ENCODE data around the gene C10orf95. TPM values are rescaled to one million over a fixed set of nuclear protein-coding genes. Genes with fewer than 3 reads are reported as not detected.

Gene C10orf95
- polyA plus RNA-seq, 2 donors = 0.37 to 0.65 TPM

- no peak overlapping the region for H3K4me3 ChIP-seq (ENCODE audit: low read depth in 1 of 2, low read length in 2 of 2)
These were observed 16.0 kb upstream of the C10orf95 start for GRCh38 chr10:102467318-102467717.

GRCh38 chr10:102465466-102465865 is 14.1 kb upstream of the C10orf95 start:
- Histone ChIP-seq H3K27ac (ENCODE audit: low read depth in 2 of 2, low read length in 1 of 2) (no peak overlapping the region), H3K27me3 (ENCODE audit: control insufficient read depth in 1 of 2, insufficient read depth in 2 of 2, low read length in 2 of 2) (no peaks in the 10 kb centered on the region), H3K9me3 (ENCODE audit: control insufficient read depth in 2 of 2, insufficient read depth in 1 of 2, low read depth in 1 of 2, low read length in 1 of 2) (no peaks in the 10 kb centered on the region), H3K4me1 (ENCODE audit: control insufficient read depth in 2 of 2, insufficient read depth in 2 of 2, low read length in 1 of 2) (peaks cover 3 to 5% of the 10 kb centered on the region in 2 donors), H3K36me3 (ENCODE audit: control insufficient read depth in 2 of 2, insufficient read depth in 2 of 2, low read length in 1 of 2) (no peaks in the 10 kb centered on the region), H3K4me3 (ENCODE audit: low read depth in 1 of 2, low read length in 2 of 2) (no peak overlapping the region)
- WGBS, 2 donors = 59 to 62% methylated on average over 3 of the region's 3 CpGs

More at GRCh38 chr10:102467318-102467717, 16.0 kb upstream of the C10orf95 start:
- no peaks in the 10 kb centered on the region for H3K36me3 ChIP-seq (ENCODE audit: control insufficient read depth in 2 of 2, insufficient read depth in 2 of 2, low read length in 1 of 2)
- no peaks in the 10 kb centered on the region for H3K9me3 ChIP-seq (ENCODE audit: control insufficient read depth in 2 of 2, insufficient read depth in 1 of 2, low read depth in 1 of 2, low read length in 1 of 2)
- H3K4me1 ChIP-seq (ENCODE audit: control insufficient read depth in 2 of 2, insufficient read depth in 2 of 2, low read length in 1 of 2) = peaks cover 0 to 3% of the 10 kb centered on the region in 2 donors
- H3K27me3 ChIP-seq (ENCODE audit: control insufficient read depth in 1 of 2, insufficient read depth in 2 of 2, low read length in 2 of 2) = no peaks in the 10 kb centered on the region
- H3K27ac ChIP-seq (ENCODE audit: low read depth in 2 of 2, low read length in 1 of 2) = no peak overlapping the region
- WGBS, 2 donors = 74 to 92% methylated on average over 6 of the region's 6 CpGs

- Histone ChIP-seq H3K9me3 (ENCODE audit: control insufficient read depth in 2 of 2, insufficient read depth in 1 of 2, low read depth in 1 of 2, low read length in 1 of 2) (no peaks in the 10 kb centered on the region), H3K36me3 (ENCODE audit: control insufficient read depth in 2 of 2, insufficient read depth in 2 of 2, low read length in 1 of 2) (no peaks in the 10 kb centered on the region), H3K27ac (ENCODE audit: low read depth in 2 of 2, low read length in 1 of 2) (no peak overlapping the region), H3K4me3 (ENCODE audit: low read depth in 1 of 2, low read length in 2 of 2) (no peak overlapping the region), H3K27me3 (ENCODE audit: control insufficient read depth in 1 of 2, insufficient read depth in 2 of 2, low read length in 2 of 2) (no peaks in the 10 kb centered on the region), H3K4me1 (ENCODE audit: control insufficient read depth in 2 of 2, insufficient read depth in 2 of 2, low read length in 1 of 2) (peaks cover 2 to 5% of the 10 kb centered on the region in 2 donors)
- 78 to 85% methylated on average over 10 of the region's 10 CpGs for WGBS, 2 donors
These were observed 12.6 kb upstream of the C10orf95 start for GRCh38 chr10:102463983-102464382.

GRCh38 chr10:102462512-102463054 is 11.2 kb upstream of the C10orf95 start:
- peaks cover 0 to 5% of the 10 kb centered on the region in 2 donors for H3K4me1 ChIP-seq (ENCODE audit: control insufficient read depth in 2 of 2, insufficient read depth in 2 of 2, low read length in 1 of 2)
- H3K27ac ChIP-seq (ENCODE audit: low read depth in 2 of 2, low read length in 1 of 2) = peak overlapping the region in 1 of 2 donors; percentile 67
- WGBS, 2 donors = 72% methylated on average over 6 of the region's 6 CpGs
- no peak overlapping the region for H3K4me3 ChIP-seq (ENCODE audit: low read depth in 1 of 2, low read length in 2 of 2)
- H3K27me3 ChIP-seq (ENCODE audit: control insufficient read depth in 1 of 2, insufficient read depth in 2 of 2, low read length in 2 of 2) = no peaks in the 10 kb centered on the region
- H3K9me3 ChIP-seq (ENCODE audit: control insufficient read depth in 2 of 2, insufficient read depth in 1 of 2, low read depth in 1 of 2, low read length in 1 of 2) = no peaks in the 10 kb centered on the region
- H3K36me3 ChIP-seq (ENCODE audit: control insufficient read depth in 2 of 2, insufficient read depth in 2 of 2, low read length in 1 of 2) = no peaks in the 10 kb centered on the region

- H3K4me3 ChIP-seq (ENCODE audit: low read depth in 1 of 2, low read length in 2 of 2) = peak overlapping the region; percentile 48
- H3K36me3 ChIP-seq (ENCODE audit: control insufficient read depth in 2 of 2, insufficient read depth in 2 of 2, low read length in 1 of 2) = no peaks in the 10 kb centered on the region
- WGBS, 2 donors = 3% methylated on average over 54 of the region's 54 CpGs
- no peaks in the 10 kb centered on the region for H3K27me3 ChIP-seq (ENCODE audit: control insufficient read depth in 1 of 2, insufficient read depth in 2 of 2, low read length in 2 of 2)
- H3K4me1 ChIP-seq (ENCODE audit: control insufficient read depth in 2 of 2, insufficient read depth in 2 of 2, low read length in 1 of 2) = peaks cover 0 to 5% of the 10 kb centered on the region in 2 donors
- no peaks in the 10 kb centered on the region for H3K9me3 ChIP-seq (ENCODE audit: control insufficient read depth in 2 of 2, insufficient read depth in 1 of 2, low read depth in 1 of 2, low read length in 1 of 2)
- H3K27ac ChIP-seq (ENCODE audit: low read depth in 2 of 2, low read length in 1 of 2) = no peak overlapping the region
These were observed 10.1 kb upstream of the C10orf95 start for GRCh38 chr10:102461187-102462054.

- Histone ChIP-seq H3K27ac (ENCODE audit: low read depth in 2 of 2, low read length in 1 of 2) (no peak overlapping the region), H3K9me3 (ENCODE audit: control insufficient read depth in 2 of 2, insufficient read depth in 1 of 2, low read depth in 1 of 2, low read length in 1 of 2) (no peaks in the 10 kb centered on the region), H3K36me3 (ENCODE audit: control insufficient read depth in 2 of 2, insufficient read depth in 2 of 2, low read length in 1 of 2) (no peaks in the 10 kb centered on the region), H3K27me3 (ENCODE audit: control insufficient read depth in 1 of 2, insufficient read depth in 2 of 2, low read length in 2 of 2) (no peaks in the 10 kb centered on the region), H3K4me3 (ENCODE audit: low read depth in 1 of 2, low read length in 2 of 2) (peak overlapping the region; percentile 3 to 48), H3K4me1 (ENCODE audit: control insufficient read depth in 2 of 2, insufficient read depth in 2 of 2, low read length in 1 of 2) (peaks cover 0 to 5% of the 10 kb centered on the region in 2 donors)
- WGBS, 2 donors = 22% methylated on average over 8 of the region's 8 CpGs
These were observed 9.5 kb upstream of the C10orf95 start for GRCh38 chr10:102460836-102461186.

GRCh38 chr10:102458656-102459055 is 7.3 kb upstream of the C10orf95 start:
- H3K27me3 ChIP-seq (ENCODE audit: control insufficient read depth in 1 of 2, insufficient read depth in 2 of 2, low read length in 2 of 2) = no peaks in the 10 kb centered on the region
- H3K27ac ChIP-seq (ENCODE audit: low read depth in 2 of 2, low read length in 1 of 2) = no peak overlapping the region
- no peak overlapping the region for H3K4me3 ChIP-seq (ENCODE audit: low read depth in 1 of 2, low read length in 2 of 2)
- H3K4me1 ChIP-seq (ENCODE audit: control insufficient read depth in 2 of 2, insufficient read depth in 2 of 2, low read length in 1 of 2) = peaks cover 0 to 5% of the 10 kb centered on the region in 2 donors
- H3K9me3 ChIP-seq (ENCODE audit: control insufficient read depth in 2 of 2, insufficient read depth in 1 of 2, low read depth in 1 of 2, low read length in 1 of 2) = no peaks in the 10 kb centered on the region
- 77 to 81% methylated on average over 4 of the region's 4 CpGs for WGBS, 2 donors
- no peaks in the 10 kb centered on the region for H3K36me3 ChIP-seq (ENCODE audit: control insufficient read depth in 2 of 2, insufficient read depth in 2 of 2, low read length in 1 of 2)

- no peaks in the 10 kb centered on the region for H3K9me3 ChIP-seq (ENCODE audit: control insufficient read depth in 2 of 2, insufficient read depth in 1 of 2, low read depth in 1 of 2, low read length in 1 of 2)
- H3K4me1 ChIP-seq (ENCODE audit: control insufficient read depth in 2 of 2, insufficient read depth in 2 of 2, low read length in 1 of 2) = peaks cover 0 to 6% of the 10 kb centered on the region in 2 donors
- H3K27me3 ChIP-seq (ENCODE audit: control insufficient read depth in 1 of 2, insufficient read depth in 2 of 2, low read length in 2 of 2) = no peaks in the 10 kb centered on the region
- no peaks in the 10 kb centered on the region for H3K36me3 ChIP-seq (ENCODE audit: control insufficient read depth in 2 of 2, insufficient read depth in 2 of 2, low read length in 1 of 2)
- no peak overlapping the region for H3K27ac ChIP-seq (ENCODE audit: low read depth in 2 of 2, low read length in 1 of 2)
- no peak overlapping the region for H3K4me3 ChIP-seq (ENCODE audit: low read depth in 1 of 2, low read length in 2 of 2)
- WGBS, 2 donors = 83 to 85% methylated on average over 9 of the region's 9 CpGs
These were observed 6.3 kb upstream of the C10orf95 start for GRCh38 chr10:102457591-102458150.

GRCh38 chr10:102455893-102456471 is 4.6 kb upstream of the C10orf95 start:
- Histone ChIP-seq H3K9me3 (ENCODE audit: control insufficient read depth in 2 of 2, insufficient read depth in 1 of 2, low read depth in 1 of 2, low read length in 1 of 2) (no peaks in the 10 kb centered on the region), H3K36me3 (ENCODE audit: control insufficient read depth in 2 of 2, insufficient read depth in 2 of 2, low read length in 1 of 2) (no peaks in the 10 kb centered on the region), H3K4me1 (ENCODE audit: control insufficient read depth in 2 of 2, insufficient read depth in 2 of 2, low read length in 1 of 2) (peaks cover 0 to 11% of the 10 kb centered on the region in 2 donors), H3K4me3 (ENCODE audit: low read depth in 1 of 2, low read length in 2 of 2) (no peak overlapping the region), H3K27ac (ENCODE audit: low read depth in 2 of 2, low read length in 1 of 2) (peak overlapping the region in 1 of 2 donors; percentile 43), H3K27me3 (ENCODE audit: control insufficient read depth in 1 of 2, insufficient read depth in 2 of 2, low read length in 2 of 2) (no peaks in the 10 kb centered on the region)
- 64 to 69% methylated on average over 7 of the region's 7 CpGs for WGBS, 2 donors
